ENCODE data around the gene MPC1.

Gene MPC1

DNA sequence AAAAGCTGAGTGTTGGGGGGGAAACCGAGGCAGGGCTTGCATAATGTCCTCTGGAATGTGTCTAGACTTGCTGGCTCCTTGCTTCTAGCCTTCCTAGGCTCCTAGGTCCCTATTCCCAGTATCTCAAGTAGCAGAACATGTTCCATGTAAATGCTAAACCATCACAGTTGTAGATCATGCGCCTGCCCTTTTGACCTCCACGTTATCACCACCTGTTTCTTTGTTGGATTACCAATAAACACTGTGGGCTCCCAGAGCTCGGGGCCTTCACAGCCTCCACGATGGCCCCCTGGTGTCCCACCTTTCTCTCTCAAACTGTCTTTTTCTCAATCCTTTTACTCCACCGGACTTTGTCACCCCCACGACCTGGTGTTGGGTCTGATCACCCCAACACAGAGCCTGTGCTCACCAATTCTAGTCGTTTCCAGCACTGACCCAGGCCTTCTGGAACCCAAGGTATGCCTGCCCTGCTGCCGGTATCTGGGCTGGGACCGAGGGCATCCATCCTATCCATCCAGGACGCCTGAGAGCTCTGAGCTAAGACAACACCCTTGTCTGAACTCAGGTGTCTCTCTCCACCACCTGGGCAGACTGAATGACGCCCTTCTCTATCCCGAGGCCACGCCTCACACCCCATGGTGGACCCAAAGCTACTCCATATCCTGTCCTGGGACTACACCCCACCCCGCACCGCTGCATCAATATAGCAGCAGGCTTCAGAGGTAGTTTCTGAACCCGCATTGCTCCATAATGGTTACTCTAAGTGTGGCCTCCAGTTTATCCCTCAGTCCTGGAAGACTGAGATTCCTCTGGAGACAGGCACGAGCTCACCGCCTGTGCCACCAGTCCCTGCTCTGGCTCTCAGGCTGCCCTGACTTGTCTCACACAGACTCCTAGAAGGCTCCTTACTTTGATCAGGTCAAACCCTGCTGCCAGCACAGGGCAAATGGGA lies 65.2 kb downstream of the MPC1 start:
- no peak for DNase-seq (ENCODE audit: low read depth in 2 of 2)

DNA sequence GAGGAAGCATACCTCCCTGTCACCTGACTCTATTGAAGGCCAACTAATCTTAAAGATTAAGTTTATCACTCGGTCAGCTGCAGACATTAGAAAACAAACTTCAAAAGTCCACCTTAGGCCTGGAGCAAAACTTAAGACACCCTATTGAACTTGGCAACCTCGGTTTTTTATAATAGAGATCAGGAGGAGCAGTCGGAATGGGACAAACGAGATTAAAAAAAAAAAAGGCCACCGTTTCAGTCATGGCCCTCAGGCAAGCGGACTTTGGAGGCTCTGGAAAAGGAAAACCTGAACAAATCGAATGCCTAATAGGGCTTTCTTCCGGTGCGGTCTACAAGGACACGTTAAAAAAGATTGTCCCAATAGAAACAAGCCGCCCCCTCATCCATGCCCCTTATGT lies 67.3 kb downstream of the MPC1 start:
- no peak for DNase-seq (ENCODE audit: low read depth in 2 of 2)

All from fibroblast of skin of left biceps (primary cell).